Measurements from ENCODE around the gene SLC35G3. TPM values are rescaled to one million over a fixed set of nuclear protein-coding genes. Genes with fewer than 3 reads are reported as not detected.

The SLC35G3 gene
- total and polyA plus RNA-seq, 2 of the 4 experiments (the other 2 are of a cell fraction) = not detected

- no CpG with 5 or more reads among the region's 4 CpGs for WGBS, 2 experiments (ENCODE audit: extremely low coverage in 2 of 2, insufficient read length in 1 of 2)
- H2AK9ac ChIP-seq (replicated peaks; ENCODE audit: low read depth, low read length, poor library complexity) = no peak overlapping the region
- H4K8ac ChIP-seq (ENCODE audit: low read depth in 2 of 2, low read length in 2 of 2) = no peak overlapping the region
- DNase-seq (no peak), ATAC-seq (ENCODE audit: low read depth) (no peak)
- in situ Hi-C loops (cut with MboI; ENCODE audit: low sequenced_read_pairs) = no loop called here
- no peak overlapping the region for H2AK5ac ChIP-seq (ENCODE audit: low read depth, low read length)
- H3K9me1 ChIP-seq (ENCODE audit: insufficient read depth, low read length) = no peaks in the 10 kb centered on the region; the same call in 1 of the 2 replicates
- H3K18ac ChIP-seq (ENCODE audit: low read depth, low read length) = no peak overlapping the region
- H3K36me3 ChIP-seq (ENCODE audit: control insufficient read depth, insufficient read depth, low read length) = no peaks in the 10 kb centered on the region
- no peaks in the 10 kb centered on the region for H3K4me1 ChIP-seq (ENCODE audit: control insufficient read depth, insufficient read depth, low read length)
- H3K14ac ChIP-seq (replicated peaks; ENCODE audit: low read depth, low read length) = no peak overlapping the region
- H3K27ac ChIP-seq (ENCODE audit: insufficient read depth, low read length) = no peak overlapping the region
- no peaks in the 10 kb centered on the region for H4K20me1 ChIP-seq (ENCODE audit: insufficient read depth, low read length)
- H3K79me1 ChIP-seq (ENCODE audit: low read depth in 1 of 2, low read length in 2 of 2) = peaks cover 5 to 6% of the 10 kb centered on the region in 2 experiments; a peak in 3 of 4 replicates
- H3K4ac ChIP-seq (ENCODE audit: low read depth, low read length) = no peak overlapping the region
- no peak overlapping the region for H2AFZ ChIP-seq (replicated peaks; ENCODE audit: low read length, poor library complexity)
- TF ChIP-seq MAZ (IDR thresholded peaks at IDR 0.05; ENCODE audit: borderline replicate concordance, low read depth, low read length) = no peak
- H3K9ac ChIP-seq (ENCODE audit: low read depth, low read length) = no peak overlapping the region
- POLR2A ChIA-PET (ENCODE audit: unreplicated experiment) = no interaction called here
- no peak overlapping the region for H4K5ac ChIP-seq (ENCODE audit: low read depth, low read length)
- peaks cover 28% of the 10 kb centered on the region for H3K27me3 ChIP-seq (ENCODE audit: control insufficient read depth, insufficient read depth, low read length)
- no peak overlapping the region for H3K4me2 ChIP-seq (ENCODE audit: low read depth, low read length)
- intact Hi-C loops (cut with micrococcal nuclease) = no loop called here
- H3K4me3 ChIP-seq (ENCODE audit: insufficient read depth, low read depth, low read length) = no peak overlapping the region
- no peak overlapping the region for H3K56ac ChIP-seq (ENCODE audit: extremely low read depth, insufficient read depth, low read length)
- H2BK5ac ChIP-seq (ENCODE audit: low read depth, low read length, poor library complexity, severe bottlenecking) = no peak overlapping the region
- H3K9me3 ChIP-seq (ENCODE audit: control insufficient read depth, insufficient read depth, low read length) = no peaks in the 10 kb centered on the region
- no peak overlapping the region for H2BK120ac ChIP-seq (ENCODE audit: low read depth, low read length)
- no peak overlapping the region for H4K91ac ChIP-seq (ENCODE audit: insufficient read depth, low read depth, low read length)
- CTCF ChIA-PET = no interaction called here
- BruUV-seq (replicated peaks) = no TSS peak
- H2BK20ac ChIP-seq (ENCODE audit: low read depth, low read length) = no peak overlapping the region
- dilution Hi-C loops (cut with HindIII; ENCODE audit: low sequenced_read_pairs, unreplicated experiment) = no loop called here
- no peak overlapping the region for H3K23ac ChIP-seq (ENCODE audit: low read depth, low read length)
- H2BK15ac ChIP-seq (ENCODE audit: low read depth, low read length) = no peak overlapping the region
These were observed 47.9 kb downstream of the SLC35G3 start for GRCh38 chr17:35146214-35146833.
